GM12878 (cell line): ENCODE results near the gene HBP1. TPM values are rescaled to one million over a fixed set of nuclear protein-coding genes. Genes with fewer than 3 reads are reported as not detected.
"Not testable (repeated sequence)": the region's sequence is repeated elsewhere in the genome, so short reads cannot be mapped to it uniquely, and the experiment has no call there.

ENCODE experiments used
- ATAC-seq: fragments of 200-7000 bp; cut with Tn5 transposase; 3 replicates; pipeline ENCODE4 v1.9.1; 2020; ENCODE audit warnings: mild to moderate bottlenecking, moderate library complexity
- BruUV-seq: library from RNA; stranded (reverse); fragments of 400-500 nt; replicated peaks from 2 replicates; lab custom pipeline; 2021; lab: Mats Ljungman, UMichigan
- CTCF ChIA-PET: fragments of 300-600 bp; sonication (Branson Sonifier 250); formaldehyde crosslinking; extraction: SDS; loops from one replicate; lab custom pipeline; 2021; ENCODE audit warnings: inconsistent platforms; lab: Yijun Ruan, JAX
- POLR2A ChIA-PET: fragments of 350-600 bp; formaldehyde crosslinking; extraction: SDS; loops from one replicate; lab custom pipeline; 2021; ENCODE audit warnings: inconsistent platforms; lab: Charles Lee
- RAD21 ChIA-PET: fragments of 300-600 bp; sonication (Branson Sonifier 250); formaldehyde crosslinking; loops from one replicate; lab custom pipeline; 2023; ENCODE audit warnings: antibody characterized with exemption; ENCODE audit not compliant: unreplicated experiment; lab: Charles Lee
- SMC1A ChIA-PET: fragments of 300-600 bp; sonication (Branson Sonifier 250); formaldehyde crosslinking; loops from one replicate; lab custom pipeline; 2023; ENCODE audit not compliant: unreplicated experiment, uncharacterized antibody; lab: Charles Lee
- DNase-seq: peaks from one replicate; pipeline ENCODE4 v3.0.0-alpha.2; 2011; ENCODE audit warnings: low read depth, low spot score
- FAIRE-seq: peaks from 3 replicates; lab custom pipeline; 2011; peaks lifted over from hg19 to GRCh38; lab: Jason Lieb, UNC
- H2AFZ ChIP-seq: 2 replicates; pipeline ENCODE4 v1.6.0; 2011; ENCODE audit warnings: low read depth, low read length, control low read depth; ENCODE audit not compliant: control insufficient read depth
- H3K27ac ChIP-seq: 2 replicates; pipeline ENCODE4 v1.5.1; 2011; ENCODE audit warnings: control low read depth; ENCODE audit not compliant: control insufficient read depth, insufficient read depth
- H3K27me3 ChIP-seq, 2 experiments: replicated peaks in 1 of 2; 2 replicates each; pipeline versions ENCODE4 v1.6.0 to v1.6.1; 2011; ENCODE audit warnings: low read length in 1 of 2; ENCODE audit not compliant: control insufficient read depth in 2 of 2, insufficient read depth in 2 of 2
- H3K36me3 ChIP-seq, 2 experiments: 2 replicates each; pipeline ENCODE4 v1.5.1; 2011; ENCODE audit warnings: low read length in 1 of 2; ENCODE audit not compliant: control insufficient read depth in 2 of 2, insufficient read depth in 2 of 2
- H3K4me1 ChIP-seq: 2 replicates; pipeline ENCODE4 v1.6.1; 2011; ENCODE audit warnings: mild to moderate bottlenecking, low read length, moderate library complexity, mixed read lengths; ENCODE audit not compliant: control insufficient read depth, insufficient read depth
- H3K4me2 ChIP-seq: 2 replicates; pipeline ENCODE4 v1.6.0; 2011; ENCODE audit warnings: control low read depth; ENCODE audit not compliant: control insufficient read depth, insufficient read depth
- H3K4me3 ChIP-seq: fragments of 200-600 bp; sonication (generic); 2 replicates; pipeline ENCODE4 v1.5.1; 2016
- H3K79me2 ChIP-seq: 2 replicates; pipeline ENCODE4 v1.6.0; 2011; ENCODE audit warnings: low read length; ENCODE audit not compliant: control insufficient read depth, insufficient read depth
- H3K9ac ChIP-seq: 2 replicates; pipeline ENCODE4 v1.8.0; 2011; ENCODE audit warnings: low read length, control low read depth, mixed read lengths; ENCODE audit not compliant: control insufficient read depth, insufficient read depth
- H3K9me3 ChIP-seq: replicated peaks from 3 replicates; pipeline ENCODE4 v1.5.1; 2011; ENCODE audit warnings: mild to moderate bottlenecking, low read length; ENCODE audit not compliant: control insufficient read depth, insufficient read depth
- H4K20me1 ChIP-seq: 2 replicates; pipeline ENCODE4 v1.6.0; 2011; ENCODE audit not compliant: control insufficient read depth, insufficient read depth
- BACH1 ChIP-seq: fragments of 450-650 bp; IDR thresholded peaks from 2 replicates; pipeline ENCODE4 v1.6.1; 2017; ENCODE audit warnings: mild to moderate bottlenecking, borderline replicate concordance
- BCL11A ChIP-seq: IDR thresholded peaks from 2 replicates; pipeline ENCODE4 v1.6.1; 2011; ENCODE audit warnings: low read depth, low read length
- BMI1 ChIP-seq: fragments of 450-650 bp; IDR thresholded peaks from 2 replicates; pipeline ENCODE4 v1.6.1; 2016; ENCODE audit warnings: mild to moderate bottlenecking, moderate library complexity, borderline replicate concordance
- CREB1 ChIP-seq: IDR thresholded peaks from 2 replicates; pipeline ENCODE4 v1.6.1; 2012; ENCODE audit warnings: low read depth, mild to moderate bottlenecking, inconsistent platforms
- FOS ChIP-seq: IDR thresholded peaks from 3 replicates; pipeline ENCODE4 v1.6.1; 2011; ENCODE audit warnings: borderline replicate concordance; ENCODE audit not compliant: insufficient read length; ENCODE audit errors: extremely low read depth
- KAT2A ChIP-seq: conservative IDR thresholded peaks from 2 replicates; pipeline ENCODE4 v1.6.1; 2011; ENCODE audit warnings: low read depth, low read length; ENCODE audit not compliant: control insufficient read depth
- MTA3 ChIP-seq: IDR thresholded peaks from 2 replicates; pipeline ENCODE4 v1.6.1; 2012; ENCODE audit warnings: low read length, inconsistent platforms, borderline replicate concordance
- NBN ChIP-seq: fragments of 450-650 bp; IDR thresholded peaks from 2 replicates; pipeline ENCODE4 v1.6.1; 2016
- NR2C1 ChIP-seq: fragments of 450-650 bp; IDR thresholded peaks from 2 replicates; pipeline ENCODE4 v1.6.1; 2017; ENCODE audit warnings: antibody characterized with exemption, mild to moderate bottlenecking, moderate library complexity
- RAD51 ChIP-seq: fragments of 450-650 bp; IDR thresholded peaks from 2 replicates; pipeline ENCODE4 v1.6.1; 2016; ENCODE audit warnings: moderate library complexity, mild to moderate bottlenecking, inconsistent platforms
- RBBP5 ChIP-seq: fragments of 200-600 bp; sonication (generic); conservative IDR thresholded peaks from 2 replicates; pipeline ENCODE4 v1.6.1; 2016
- SP1 ChIP-seq: IDR thresholded peaks from one replicate; pipeline ENCODE4 v1.6.1; 2011; ENCODE audit warnings: low read depth, low read length
- ZNF207 ChIP-seq: fragments of 450-650 bp; IDR thresholded peaks from 2 replicates; pipeline ENCODE4 v1.6.1; 2014; ENCODE audit warnings: antibody characterized with exemption, mild to moderate bottlenecking, borderline replicate concordance
- ZNF274 ChIP-seq: IDR thresholded peaks from one replicate; pipeline ENCODE4 v1.8.0; 2011; ENCODE audit not compliant: insufficient read length, insufficient read depth
- WGBS: methylation state at CpG from one replicate; pipeline ENCODE4 v1.1.6; 2016; ENCODE audit warnings: low lambda C conversion rate; ENCODE audit not compliant: insufficient replicate concordance, insufficient coverage; ENCODE audit errors: missing lambda C conversion rate; 5-methylcytosine and 5-hydroxymethylcytosine counted together
- in situ Hi-C: fragments of 300-500 bp; cut with MboI; formaldehyde crosslinking; loops from 9 replicates; pipeline ENCODE4 v1.14.3; 2018; ENCODE audit warnings: mixed read lengths
- intact Hi-C: fragments of 100-400 bp; cut with micrococcal nuclease; formaldehyde crosslinking; loops from one replicate; pipeline ENCODE4 v1.14.2; 2022; ENCODE audit not compliant: unreplicated experiment
- polyA plus RNA-seq, 11 experiments: library from polyadenylated mRNA; depleted of rRNA in 4 of 11; unstranded in 6 of 11; stranded (reverse) in 5 of 11; fragments of >200 nt; fragmentation: Nextera tagmentation in 4 of 11; fragmentation: Illumina TruSeq in 1 of 11; extraction: Ambion mirVana in 4 of 11; extraction: Trizol in 1 of 11; gene quantifications; 1 replicate in 1 of 11; 2 replicates in 10 of 11; pipeline versions ENCODE4 v1.2.1 to v1.2.3, GENCODE V29; 2011 to 2016; ENCODE audit warnings: inconsistent platforms in 2 of 11, missing spikeins in 2 of 11, low read depth in 1 of 11
- total RNA-seq, 4 experiments: library from RNA; depleted of rRNA in 3 of 4; stranded (reverse); fragments of >200 nt in 3 of 4; fragmentation: Illumina TruSeq in 1 of 4; extraction: Trizol in 1 of 4; gene quantifications; 2 replicates each; pipeline versions ENCODE4 v1.2.1 to v1.2.3, GENCODE V29; 2013 to 2021
- TF ChIP-seq, protein P1 (sequence below): fragments of 450-650 bp; IDR thresholded peaks from 2 replicates; pipeline ENCODE4 v1.6.1; 2016; ENCODE audit warnings: mild to moderate bottlenecking, moderate library complexity, borderline replicate concordance

HBP1 gene
- total and polyA plus RNA-seq, 10 of the 15 experiments (the other 5 are each of a cell fraction or from before 2014, with no cell fraction given): 5.8 to 30.9 (median 9.4) TPM

DNA sequence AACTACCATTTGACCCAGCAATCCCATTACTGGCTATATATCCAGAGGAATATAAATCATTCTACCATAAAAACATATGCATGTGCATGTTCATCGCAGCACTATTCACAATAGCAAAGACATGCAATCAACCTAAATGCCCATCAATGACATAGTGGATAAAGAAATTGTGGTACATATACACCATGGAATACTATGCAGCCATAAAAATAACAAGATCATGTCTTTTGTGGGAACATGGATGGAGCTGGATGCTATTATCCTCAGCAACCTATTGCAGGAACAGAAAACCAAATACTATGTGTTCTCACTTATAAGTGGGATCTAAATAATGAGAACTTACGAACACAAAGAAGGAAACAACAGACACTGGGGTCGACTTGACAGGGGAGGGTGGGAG is 78.0 kb downstream of the HBP1 start:
- in situ Hi-C loops, intact Hi-C loops, H3K27ac ChIP-seq, SMC1A ChIA-PET, H3K4me1 ChIP-seq, POLR2A ChIA-PET, FAIRE-seq, ATAC-seq, CTCF ChIA-PET, H3K36me3 ChIP-seq, H3K4me3 ChIP-seq, H3K79me2 ChIP-seq, H3K27me3 ChIP-seq, H2AFZ ChIP-seq, DNase-seq, H3K9ac ChIP-seq, H3K9me3 ChIP-seq, H3K4me2 ChIP-seq, RAD21 ChIA-PET, BruUV-seq, H4K20me1 ChIP-seq: not testable (repeated sequence)
- WGBS: 71% methylated on average over 3 of the region's 3 CpGs

- ChIA-PET SMC1A (interaction anchor here (0.7 kb wide), 1 partner anchor 975 kb away, joined by 4 read pairs; no protein-coding TSS in a partner anchor), CTCF (no interaction called here), POLR2A (no interaction called here), RAD21 (no interaction called here)
- H3K4me1 ChIP-seq: no peaks in the 10 kb centered on the region
- no peak overlapping the region for H3K9ac ChIP-seq
- no peaks in the 10 kb centered on the region for H4K20me1 ChIP-seq
- no peaks in the 10 kb centered on the region for H3K79me2 ChIP-seq
- intact Hi-C loops (no loop called here), in situ Hi-C loops (no loop called here)
- no peaks in the 10 kb centered on the region; the same call in 1 of the 3 replicates for H3K9me3 ChIP-seq
- TF ChIP-seq KAT2A (no peak), ZNF207 (no peak), FOS (no peak), NBN (no peak), RBBP5 (no peak), ZNF274 (no peak), CREB1 (no peak), MTA3 (no peak), BACH1 (no peak), NR2C1 (no peak), BMI1 (no peak), RAD51 (no peak), BCL11A (no peak), SP1 (no peak)
- TF ChIP-seq, protein P1, sequence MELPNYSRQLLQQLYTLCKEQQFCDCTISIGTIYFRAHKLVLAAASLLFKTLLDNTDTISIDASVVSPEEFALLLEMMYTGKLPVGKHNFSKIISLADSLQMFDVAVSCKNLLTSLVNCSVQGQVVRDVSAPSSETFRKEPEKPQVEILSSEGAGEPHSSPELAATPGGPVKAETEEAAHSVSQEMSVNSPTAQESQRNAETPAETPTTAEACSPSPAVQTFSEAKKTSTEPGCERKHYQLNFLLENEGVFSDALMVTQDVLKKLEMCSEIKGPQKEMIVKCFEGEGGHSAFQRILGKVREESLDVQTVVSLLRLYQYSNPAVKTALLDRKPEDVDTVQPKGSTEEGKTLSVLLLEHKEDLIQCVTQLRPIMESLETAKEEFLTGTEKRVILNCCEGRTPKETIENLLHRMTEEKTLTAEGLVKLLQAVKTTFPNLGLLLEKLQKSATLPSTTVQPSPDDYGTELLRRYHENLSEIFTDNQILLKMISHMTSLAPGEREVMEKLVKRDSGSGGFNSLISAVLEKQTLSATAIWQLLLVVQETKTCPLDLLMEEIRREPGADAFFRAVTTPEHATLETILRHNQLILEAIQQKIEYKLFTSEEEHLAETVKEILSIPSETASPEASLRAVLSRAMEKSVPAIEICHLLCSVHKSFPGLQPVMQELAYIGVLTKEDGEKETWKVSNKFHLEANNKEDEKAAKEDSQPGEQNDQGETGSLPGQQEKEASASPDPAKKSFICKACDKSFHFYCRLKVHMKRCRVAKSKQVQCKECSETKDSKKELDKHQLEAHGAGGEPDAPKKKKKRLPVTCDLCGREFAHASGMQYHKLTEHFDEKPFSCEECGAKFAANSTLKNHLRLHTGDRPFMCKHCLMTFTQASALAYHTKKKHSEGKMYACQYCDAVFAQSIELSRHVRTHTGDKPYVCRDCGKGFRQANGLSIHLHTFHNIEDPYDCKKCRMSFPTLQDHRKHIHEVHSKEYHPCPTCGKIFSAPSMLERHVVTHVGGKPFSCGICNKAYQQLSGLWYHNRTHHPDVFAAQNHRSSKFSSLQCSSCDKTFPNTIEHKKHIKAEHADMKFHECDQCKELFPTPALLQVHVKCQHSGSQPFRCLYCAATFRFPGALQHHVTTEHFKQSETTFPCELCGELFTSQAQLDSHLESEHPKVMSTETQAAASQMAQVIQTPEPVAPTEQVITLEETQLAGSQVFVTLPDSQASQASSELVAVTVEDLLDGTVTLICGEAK: no peak
- H3K27me3 ChIP-seq: no peaks in the 10 kb centered on the region
- no peaks in the 10 kb centered on the region; a peak in 1 of 4 replicates for H3K36me3 ChIP-seq
- 97% methylated on average over 5 of the region's 5 CpGs for WGBS
- BruUV-seq: no TSS peak
- FAIRE-seq: no peak
- no peak overlapping the region for H3K4me3 ChIP-seq
- no peak overlapping the region for H3K27ac ChIP-seq
- no peak overlapping the region for H3K4me2 ChIP-seq
- ATAC-seq: no peak
- no peak overlapping the region for H2AFZ ChIP-seq
- DNase-seq: no peak
These were observed 79.9 kb downstream of the HBP1 start for GRCh38 chr7:107248551-107249316.
